Measurements from ENCODE around the gene PGPEP1. TPM values are rescaled to one million over a fixed set of nuclear protein-coding genes. Genes with fewer than 3 reads are reported as not detected.

PGPEP1 gene
- total RNA-seq, 1 experiment from 2014 or later = 11.4 TPM

DNA sequence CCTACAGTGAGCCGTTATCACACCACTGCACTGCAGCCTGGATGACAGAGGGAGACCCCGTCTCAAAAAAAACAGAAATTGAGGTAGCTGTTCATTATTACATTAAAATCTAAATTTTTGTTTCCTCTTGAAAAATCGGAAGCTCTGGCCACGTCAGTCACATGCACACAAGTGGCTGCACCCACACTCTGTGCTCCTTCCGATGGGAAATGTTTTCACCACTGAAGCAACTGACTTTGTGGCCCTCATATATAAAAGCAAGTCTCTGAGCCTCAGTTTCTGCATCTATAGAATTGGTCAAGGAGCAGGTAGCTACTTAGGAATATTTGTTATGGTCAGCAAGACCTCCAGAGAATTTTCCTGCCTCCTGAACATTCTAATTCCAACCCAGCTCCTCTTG is 52.5 kb downstream of the PGPEP1 start:
- H3K9me3 ChIP-seq (ENCODE audit: low read length) = no peaks in the 10 kb centered on the region
- intact Hi-C loops (cut with micrococcal nuclease) = no loop called here
- no peaks in the 10 kb centered on the region for H4K20me1 ChIP-seq (ENCODE audit: low read length)
- no peaks in the 10 kb centered on the region for H3K9me2 ChIP-seq (replicated peaks; ENCODE audit: low read length)
- no peak for DNase-seq
- ChIA-PET POLR2A (ENCODE audit: unreplicated experiment) (interaction anchor here (0.7 kb wide), 1 partner anchor 111 kb away, joined by 6 read pairs; the partner anchor contains the start of gene JUND), CTCF (interaction anchor here (1.0 kb wide), 1 partner anchor 113 kb away, joined by 3 read pairs; no protein-coding TSS in a partner anchor)
- H3K4me2 ChIP-seq (ENCODE audit: low read length) = no peak overlapping the region
- ATAC-seq = no peak
- no peak overlapping the region for H3K9ac ChIP-seq (ENCODE audit: low read length)
- H3K4me3 ChIP-seq (ENCODE audit: low read length) = no peak overlapping the region
- no peaks in the 10 kb centered on the region for H3K27me3 ChIP-seq (ENCODE audit: low read length)
- no peak overlapping the region for H2AFZ ChIP-seq (ENCODE audit: low read length)
- no peaks in the 10 kb centered on the region for H3K36me3 ChIP-seq (ENCODE audit: low read depth, low read length)
- H3K4me1 ChIP-seq (ENCODE audit: insufficient read depth, low read length) = no peaks in the 10 kb centered on the region
- no peak overlapping the region for H3K27ac ChIP-seq (ENCODE audit: low read length)
- TF ChIP-seq, protein P1, sequence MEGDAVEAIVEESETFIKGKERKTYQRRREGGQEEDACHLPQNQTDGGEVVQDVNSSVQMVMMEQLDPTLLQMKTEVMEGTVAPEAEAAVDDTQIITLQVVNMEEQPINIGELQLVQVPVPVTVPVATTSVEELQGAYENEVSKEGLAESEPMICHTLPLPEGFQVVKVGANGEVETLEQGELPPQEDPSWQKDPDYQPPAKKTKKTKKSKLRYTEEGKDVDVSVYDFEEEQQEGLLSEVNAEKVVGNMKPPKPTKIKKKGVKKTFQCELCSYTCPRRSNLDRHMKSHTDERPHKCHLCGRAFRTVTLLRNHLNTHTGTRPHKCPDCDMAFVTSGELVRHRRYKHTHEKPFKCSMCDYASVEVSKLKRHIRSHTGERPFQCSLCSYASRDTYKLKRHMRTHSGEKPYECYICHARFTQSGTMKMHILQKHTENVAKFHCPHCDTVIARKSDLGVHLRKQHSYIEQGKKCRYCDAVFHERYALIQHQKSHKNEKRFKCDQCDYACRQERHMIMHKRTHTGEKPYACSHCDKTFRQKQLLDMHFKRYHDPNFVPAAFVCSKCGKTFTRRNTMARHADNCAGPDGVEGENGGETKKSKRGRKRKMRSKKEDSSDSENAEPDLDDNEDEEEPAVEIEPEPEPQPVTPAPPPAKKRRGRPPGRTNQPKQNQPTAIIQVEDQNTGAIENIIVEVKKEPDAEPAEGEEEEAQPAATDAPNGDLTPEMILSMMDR (conservative IDR thresholded peaks at IDR 0.05; ENCODE audit: low read depth, low read length) = no peak
- TF ChIP-seq EZH2 (IDR thresholded peaks at IDR 0.05; ENCODE audit: low read length, unreplicated experiment) = no peak
- no peaks in the 10 kb centered on the region for H3K79me2 ChIP-seq (ENCODE audit: low read length)
- H3F3A ChIP-seq (ENCODE audit: low read length, unreplicated experiment) = no peaks in the 10 kb centered on the region
- BruUV-seq (replicated peaks) = no TSS peak

GRCh38 chr19:18393836-18394235 is 53.4 kb downstream of the PGPEP1 start:
- Histone ChIP-seq H3K36me3 (ENCODE audit: low read depth, low read length) (no peaks in the 10 kb centered on the region), H3K9me3 (ENCODE audit: low read length) (no peaks in the 10 kb centered on the region), H3K27ac (ENCODE audit: low read length) (no peak overlapping the region), H2AFZ (ENCODE audit: low read length) (no peak overlapping the region), H3K9me2 (replicated peaks; ENCODE audit: low read length) (no peaks in the 10 kb centered on the region), H3K9ac (ENCODE audit: low read length) (no peak overlapping the region), H3K4me3 (ENCODE audit: low read length) (no peak overlapping the region), H3K4me1 (ENCODE audit: insufficient read depth, low read length) (no peaks in the 10 kb centered on the region), H4K20me1 (ENCODE audit: low read length) (no peaks in the 10 kb centered on the region), H3K27me3 (ENCODE audit: low read length) (no peaks in the 10 kb centered on the region), H3K79me2 (ENCODE audit: low read length) (no peaks in the 10 kb centered on the region), H3K4me2 (ENCODE audit: low read length) (no peak overlapping the region), H3F3A (ENCODE audit: low read length, unreplicated experiment) (no peaks in the 10 kb centered on the region)
- DNase-seq = no peak
- BruUV-seq (replicated peaks) = no TSS peak
- TF ChIP-seq EZH2 (IDR thresholded peaks at IDR 0.05; ENCODE audit: low read length, unreplicated experiment) (no peak), EZH2phosphoT487 (IDR thresholded peaks at IDR 0.05; ENCODE audit: borderline replicate concordance, low read length) (no peak)
- TF ChIP-seq, protein P1 (conservative IDR thresholded peaks at IDR 0.05; ENCODE audit: low read depth, low read length) = no peak
- ChIA-PET POLR2A (ENCODE audit: unreplicated experiment) (no interaction called here), CTCF (no interaction called here)
- no peak for ATAC-seq
- intact Hi-C loops (cut with micrococcal nuclease) = no loop called here

GRCh38 chr19:18396471-18397241 is 56.3 kb downstream of the PGPEP1 start:
- no TSS peak for BruUV-seq (replicated peaks)
- intact Hi-C loops (cut with micrococcal nuclease) = no loop called here
- Histone ChIP-seq H3K9me2 (replicated peaks; ENCODE audit: low read length) (no peaks in the 10 kb centered on the region), H3K9ac (ENCODE audit: low read length) (no peak overlapping the region), H3F3A (ENCODE audit: low read length, unreplicated experiment) (no peaks in the 10 kb centered on the region), H4K20me1 (ENCODE audit: low read length) (no peaks in the 10 kb centered on the region), H3K79me2 (ENCODE audit: low read length) (no peaks in the 10 kb centered on the region), H3K27ac (ENCODE audit: low read length) (no peak overlapping the region), H3K36me3 (ENCODE audit: low read depth, low read length) (no peaks in the 10 kb centered on the region), H3K4me3 (ENCODE audit: low read length) (no peak overlapping the region), H3K27me3 (ENCODE audit: low read length) (no peaks in the 10 kb centered on the region), H3K9me3 (ENCODE audit: low read length) (no peaks in the 10 kb centered on the region), H3K4me2 (ENCODE audit: low read length) (no peak overlapping the region), H3K4me1 (ENCODE audit: insufficient read depth, low read length) (peaks cover 10% of the 10 kb centered on the region; the same call in 1 of the 2 replicates), H2AFZ (ENCODE audit: low read length) (no peak overlapping the region)
- no peak for TF ChIP-seq EZH2phosphoT487 (IDR thresholded peaks at IDR 0.05; ENCODE audit: borderline replicate concordance, low read length)
- TF ChIP-seq, protein P1 (conservative IDR thresholded peaks at IDR 0.05; ENCODE audit: low read depth, low read length) = no peak
- no peak for TF ChIP-seq EZH2 (IDR thresholded peaks at IDR 0.05; ENCODE audit: low read length, unreplicated experiment)
- DNase-seq = no peak
- ChIA-PET CTCF (no interaction called here), POLR2A (ENCODE audit: unreplicated experiment) (no interaction called here)
- ATAC-seq = no peak
